ENCODE measurements around the gene NEK7. TPM values are rescaled to one million over a fixed set of nuclear protein-coding genes. Genes with fewer than 3 reads are reported as not detected.

Gene NEK7
- total and polyA plus RNA-seq, 2 experiments from 2014 or later: 25.6 to 86.9 TPM

- no peak overlapping the region for H2AFZ ChIP-seq
- no peaks in the 10 kb centered on the region for H3K9me2 ChIP-seq (replicated peaks; ENCODE audit: insufficient read depth)
- H3K27ac ChIP-seq: no peak overlapping the region
- TF ChIP-seq EZH2 (IDR thresholded peaks at IDR 0.05; ENCODE audit: borderline replicate concordance) (no peak), EZH2phosphoT487 (IDR thresholded peaks at IDR 0.05; ENCODE audit: low read depth, severe bottlenecking, unreplicated experiment) (no peak), CTCF (IDR thresholded peaks at IDR 0.05; ENCODE audit: poor library complexity) (no peak)
- H4K20me1 ChIP-seq (ENCODE audit: insufficient read depth, poor library complexity, severe bottlenecking): peaks cover 33% of the 10 kb centered on the region
- no peak for DNase-seq (ENCODE audit: low spot score)
- no peaks in the 10 kb centered on the region for H3K36me3 ChIP-seq (replicated peaks; ENCODE audit: insufficient read depth, low read depth)
- no peak overlapping the region for H3K4me3 ChIP-seq
- H3K79me2 ChIP-seq: peaks cover 100% of the 10 kb centered on the region
- H3K27me3 ChIP-seq: no peaks in the 10 kb centered on the region
- no peak overlapping the region for H3K4me2 ChIP-seq
- peaks cover 32% of the 10 kb centered on the region for H3K4me1 ChIP-seq (ENCODE audit: insufficient read depth)
- WGBS (ENCODE audit: low lambda C conversion rate, missing lambda C conversion rate): 34% methylated on average over 2 of the region's 2 CpGs
- no peaks in the 10 kb centered on the region for H3K9me3 ChIP-seq (ENCODE audit: low read depth)
These were observed 20.7 kb downstream of the NEK7 start for GRCh38 chr1:198177546-198177945.

GRCh38 chr1:198178615-198179014 lies 21.8 kb downstream of the NEK7 start:
- peaks cover 100% of the 10 kb centered on the region for H3K79me2 ChIP-seq
- peaks cover 33% of the 10 kb centered on the region for H4K20me1 ChIP-seq (ENCODE audit: insufficient read depth, poor library complexity, severe bottlenecking)
- no peaks in the 10 kb centered on the region for H3K27me3 ChIP-seq
- H3K9me2 ChIP-seq (replicated peaks; ENCODE audit: insufficient read depth): no peaks in the 10 kb centered on the region
- peaks cover 31% of the 10 kb centered on the region for H3K4me1 ChIP-seq (ENCODE audit: insufficient read depth)
- no peak overlapping the region for H3K4me2 ChIP-seq
- 76% methylated on average over 1 of the region's 1 CpG for WGBS (ENCODE audit: low lambda C conversion rate, missing lambda C conversion rate)
- no peak overlapping the region for H3K27ac ChIP-seq
- H3K9me3 ChIP-seq (ENCODE audit: low read depth): no peaks in the 10 kb centered on the region
- no peak for DNase-seq (ENCODE audit: low spot score)
- no peaks in the 10 kb centered on the region for H3K36me3 ChIP-seq (replicated peaks; ENCODE audit: insufficient read depth, low read depth)
- no peak overlapping the region for H2AFZ ChIP-seq
- H3K4me3 ChIP-seq: no peak overlapping the region
- no peak for TF ChIP-seq EZH2phosphoT487 (IDR thresholded peaks at IDR 0.05; ENCODE audit: low read depth, severe bottlenecking, unreplicated experiment)
- no peak for TF ChIP-seq CTCF (IDR thresholded peaks at IDR 0.05; ENCODE audit: poor library complexity)
- no peak for TF ChIP-seq EZH2 (IDR thresholded peaks at IDR 0.05; ENCODE audit: borderline replicate concordance)

GRCh38 chr1:198179556-198179981 lies 22.8 kb downstream of the NEK7 start:
- H3K9me3 ChIP-seq (ENCODE audit: low read depth): no peaks in the 10 kb centered on the region
- H4K20me1 ChIP-seq (ENCODE audit: insufficient read depth, poor library complexity, severe bottlenecking): peaks cover 27% of the 10 kb centered on the region
- no peaks in the 10 kb centered on the region for H3K36me3 ChIP-seq (replicated peaks; ENCODE audit: insufficient read depth, low read depth)
- no peaks in the 10 kb centered on the region for H3K9me2 ChIP-seq (replicated peaks; ENCODE audit: insufficient read depth)
- H3K27ac ChIP-seq: peak overlapping the region; percentile 22
- H3K4me1 ChIP-seq (ENCODE audit: insufficient read depth): peaks cover 21% of the 10 kb centered on the region
- H3K4me3 ChIP-seq: no peak overlapping the region
- no peaks in the 10 kb centered on the region for H3K27me3 ChIP-seq
- no peak overlapping the region for H2AFZ ChIP-seq
- H3K4me2 ChIP-seq: peak overlapping the region; percentile 38
- TF ChIP-seq EZH2phosphoT487 (IDR thresholded peaks at IDR 0.05; ENCODE audit: low read depth, severe bottlenecking, unreplicated experiment): no peak
- TF ChIP-seq CTCF (IDR thresholded peaks at IDR 0.05; ENCODE audit: poor library complexity): no peak
- no peak for TF ChIP-seq EZH2 (IDR thresholded peaks at IDR 0.05; ENCODE audit: borderline replicate concordance)
- peaks cover 100% of the 10 kb centered on the region for H3K79me2 ChIP-seq
- WGBS (ENCODE audit: low lambda C conversion rate, missing lambda C conversion rate): 41% methylated on average over 2 of the region's 2 CpGs
- peak; percentile 15 for DNase-seq (ENCODE audit: low spot score)

DNA sequence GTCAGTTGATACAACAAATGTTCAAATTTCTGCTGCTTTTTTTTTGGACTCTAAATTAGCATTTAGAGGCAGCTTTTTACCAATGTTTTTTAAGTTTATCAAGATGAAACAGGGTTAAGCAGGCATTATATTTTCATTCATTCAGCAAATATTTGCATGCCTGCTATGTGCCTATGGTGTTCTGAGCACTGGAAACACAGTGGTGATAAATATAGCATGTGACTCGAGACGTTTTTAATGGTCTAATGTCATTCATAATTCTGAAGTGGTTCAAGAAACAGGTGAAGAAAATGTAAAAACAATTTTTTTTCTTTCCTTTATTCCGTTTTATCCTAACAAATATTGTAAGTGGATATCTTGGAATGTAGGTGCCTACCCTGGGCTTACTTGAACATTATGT lies 26.8 kb downstream of the NEK7 start:
- peaks cover 20% of the 10 kb centered on the region for H4K20me1 ChIP-seq (ENCODE audit: insufficient read depth, poor library complexity, severe bottlenecking)
- no peak overlapping the region for H2AFZ ChIP-seq
- H3K79me2 ChIP-seq: peaks cover 100% of the 10 kb centered on the region
- H3K27me3 ChIP-seq: no peaks in the 10 kb centered on the region
- H3K4me1 ChIP-seq (ENCODE audit: insufficient read depth): peaks cover 11% of the 10 kb centered on the region
- H3K9me2 ChIP-seq (replicated peaks; ENCODE audit: insufficient read depth): no peaks in the 10 kb centered on the region
- no peaks in the 10 kb centered on the region for H3K36me3 ChIP-seq (replicated peaks; ENCODE audit: insufficient read depth, low read depth)
- H3K4me2 ChIP-seq: no peak overlapping the region
- no peaks in the 10 kb centered on the region for H3K9me3 ChIP-seq (ENCODE audit: low read depth)
- H3K4me3 ChIP-seq: no peak overlapping the region
- no peak for TF ChIP-seq EZH2 (IDR thresholded peaks at IDR 0.05; ENCODE audit: borderline replicate concordance)
- TF ChIP-seq EZH2phosphoT487 (IDR thresholded peaks at IDR 0.05; ENCODE audit: low read depth, severe bottlenecking, unreplicated experiment): no peak
- TF ChIP-seq CTCF (IDR thresholded peaks at IDR 0.05; ENCODE audit: poor library complexity): no peak
- 90% methylated on average over 3 of the region's 3 CpGs for WGBS (ENCODE audit: low lambda C conversion rate, missing lambda C conversion rate)
- DNase-seq (ENCODE audit: low spot score): no peak
- no peak overlapping the region for H3K27ac ChIP-seq
